Activated naive CD4-positive, alpha-beta T cell treated with Interleukin-2 at 50 U/mL for 16 hours (primary cell): ENCODE data around the gene IKZF3.
"Not testable (repeated sequence)": the region's sequence is repeated elsewhere in the genome, so short reads cannot be mapped to it uniquely, and the experiment has no call there.

Experiments
- DNase-seq: peaks from one replicate; pipeline ENCODE4 v3.0.0-alpha.2; 2020

Gene IKZF3

GRCh38 chr17:39737760-39738567 lies 126.1 kb downstream of the IKZF3 start, which contains the start of gene GRB7:
TSS of gene GRB7 (plus strand) at chr17:39737938. CDS start at chr17:39742302, 4,364 bp downstream.
- DNase-seq: no peak

- no peak for DNase-seq
Measured at GRCh38 chr17:39737206-39737759, 126.8 kb downstream of the IKZF3 start.

- DNase-seq: no peak
Measured at GRCh38 chr17:39736319-39737165, 127.6 kb downstream of the IKZF3 start.

GRCh38 chr17:39735882-39736281 lies 128.2 kb downstream of the IKZF3 start:
- no peak for DNase-seq

GRCh38 chr17:39732586-39732985 lies 131.5 kb downstream of the IKZF3 start:
- no peak for DNase-seq

GRCh38 chr17:39730095-39730921 lies 133.8 kb downstream of the IKZF3 start, which contains the start of gene MIEN1:
TSS of gene MIEN1 (minus strand) at chr17:39730532. CDS start at chr17:39730495, 37 bp downstream.
- peak; percentile 94 for DNase-seq

GRCh38 chr17:39729280-39729851 lies 134.7 kb downstream of the IKZF3 start:
- DNase-seq: no peak

- no peak for DNase-seq
Measured at GRCh38 chr17:39727556-39727955, 136.6 kb downstream of the IKZF3 start.

- DNase-seq: no peak
Measured at GRCh38 chr17:39726617-39727016, 137.5 kb downstream of the IKZF3 start.

GRCh38 chr17:39725923-39726322 lies 138.2 kb downstream of the IKZF3 start:
- not testable (repeated sequence) for DNase-seq

GRCh38 chr17:39724731-39725130 lies 139.4 kb downstream of the IKZF3 start:
- no peak for DNase-seq

GRCh38 chr17:39722965-39723848 lies 140.9 kb downstream of the IKZF3 start:
- DNase-seq: peak; percentile 25

GRCh38 chr17:39722104-39722503 lies 142.0 kb downstream of the IKZF3 start:
- DNase-seq: no peak

- DNase-seq: no peak
Measured at GRCh38 chr17:39719563-39720355, 144.4 kb downstream of the IKZF3 start.

GRCh38 chr17:39717660-39718059 lies 146.5 kb downstream of the IKZF3 start:
- no peak for DNase-seq

GRCh38 chr17:39716879-39717536 lies 147.1 kb downstream of the IKZF3 start:
- DNase-seq: no peak

- no peak for DNase-seq
Measured at GRCh38 chr17:39716073-39716818, 147.9 kb downstream of the IKZF3 start.

- DNase-seq: no peak
Measured at GRCh38 chr17:39715375-39716072, 148.6 kb downstream of the IKZF3 start.
